Measurements from ENCODE around the gene CYB5B.

CYB5B gene

DNA sequence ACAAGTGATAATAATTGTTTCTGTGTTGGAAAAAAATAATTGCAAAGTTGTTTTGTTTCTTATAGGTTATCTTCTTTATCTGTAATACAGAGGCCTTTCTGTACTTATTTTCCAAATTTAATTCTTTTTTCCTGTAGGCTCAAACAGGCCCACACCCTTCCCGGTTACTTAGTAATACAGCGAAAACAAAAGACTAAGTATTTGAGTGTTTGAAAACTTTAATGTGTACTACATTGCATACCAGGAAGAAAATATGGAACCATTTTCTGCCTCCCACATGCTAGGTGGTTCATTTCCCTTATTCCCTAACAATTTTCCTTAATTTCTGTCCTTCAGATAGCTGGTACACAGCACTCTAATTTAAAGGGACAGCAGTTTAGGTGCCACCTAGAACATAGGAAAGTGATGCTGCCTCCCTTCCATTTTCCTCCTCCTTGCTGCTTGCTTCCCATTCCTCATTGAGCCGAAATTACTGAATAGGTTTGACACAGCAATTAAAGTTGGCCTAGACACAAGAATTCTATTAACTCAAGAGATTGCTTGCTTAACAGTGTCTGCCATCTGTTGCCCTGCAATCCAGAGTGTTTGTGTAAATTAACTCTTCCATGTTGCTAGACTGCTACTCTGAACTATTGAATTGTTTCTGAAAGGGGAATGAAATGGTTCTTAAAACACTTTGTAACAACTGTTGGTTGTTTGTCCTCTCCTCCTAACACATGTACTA, 24.2 kb downstream of the CYB5B start:
- no peak for DNase-seq

DNA sequence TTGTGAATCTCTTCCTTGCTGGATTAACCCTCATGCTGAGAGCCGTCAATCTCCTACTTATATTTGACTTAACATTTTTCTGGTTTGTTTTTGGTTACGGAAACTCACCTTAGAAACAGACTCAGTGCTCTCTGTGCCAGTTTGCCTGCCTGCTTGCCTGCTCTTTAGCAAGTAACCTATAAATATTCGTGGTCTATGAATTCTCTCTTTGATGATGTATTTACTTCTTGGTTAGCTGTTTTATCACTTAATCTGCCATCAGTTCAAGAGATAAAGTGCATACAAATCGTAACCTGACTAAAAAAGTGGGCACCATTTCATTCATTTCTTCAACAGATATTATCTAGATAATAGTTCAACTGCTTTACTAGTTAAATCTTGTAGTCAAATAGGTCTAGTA, 26.7 kb downstream of the CYB5B start:
- no peak for DNase-seq

- DNase-seq, result no peak
Measured at GRCh38 chr16:69453936-69454335, 29.5 kb downstream of the CYB5B start.

GRCh38 chr16:69463876-69464275, 39.5 kb downstream of the CYB5B start:
- no peak for DNase-seq

DNA sequence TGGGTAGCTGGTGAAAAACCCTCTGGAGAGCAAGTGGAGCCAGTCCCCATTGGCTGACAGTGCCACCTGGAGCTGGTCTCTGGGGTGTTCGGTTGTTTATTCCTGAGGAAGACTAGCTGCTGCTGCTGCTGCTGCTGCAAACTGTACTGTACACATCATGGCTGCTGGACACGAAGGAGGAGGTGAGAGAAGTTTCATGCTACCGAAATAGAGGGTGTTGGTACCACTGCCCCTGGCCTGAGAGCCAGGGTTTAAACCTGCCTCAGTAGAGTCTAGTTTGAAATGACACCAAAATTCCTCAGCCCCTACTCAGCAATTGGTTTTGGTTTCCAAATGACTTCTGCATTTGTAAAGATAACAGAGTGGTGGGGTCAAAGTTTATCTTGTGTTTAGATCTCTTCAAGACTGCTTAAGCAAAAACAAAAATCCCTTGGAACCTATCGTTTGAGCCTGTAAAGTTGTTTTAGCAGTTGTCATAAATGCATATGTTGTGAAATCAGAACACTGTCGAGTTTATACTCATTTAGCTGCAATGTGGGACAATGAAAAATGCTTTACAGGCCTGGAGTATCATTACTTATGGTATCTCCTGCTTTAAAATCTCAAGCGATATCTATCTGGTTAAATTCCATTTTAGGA, 40.8 kb downstream of the CYB5B start:
- DNase-seq, result no peak

GRCh38 chr16:69465881-69466280, 41.5 kb downstream of the CYB5B start:
- no peak for DNase-seq

DNA sequence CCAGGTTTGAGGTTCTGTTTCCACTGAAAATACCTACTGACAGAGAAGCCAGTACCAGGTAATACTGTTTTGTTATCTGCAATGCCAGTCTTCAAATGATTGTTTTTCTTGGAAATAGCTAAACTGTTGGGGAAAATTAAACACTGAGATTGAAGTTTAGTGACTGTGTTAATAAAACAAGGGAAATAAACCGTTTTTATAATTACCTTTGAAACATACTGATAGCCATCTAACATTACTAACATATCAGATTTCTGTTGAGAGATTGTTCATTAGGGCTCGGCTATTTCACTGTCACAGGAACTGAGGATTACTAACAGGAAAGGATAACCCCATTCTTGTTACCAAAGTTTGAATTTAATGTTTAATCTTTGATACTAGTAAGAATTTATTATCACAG, 42.1 kb downstream of the CYB5B start:
- DNase-seq, result no peak

DNA sequence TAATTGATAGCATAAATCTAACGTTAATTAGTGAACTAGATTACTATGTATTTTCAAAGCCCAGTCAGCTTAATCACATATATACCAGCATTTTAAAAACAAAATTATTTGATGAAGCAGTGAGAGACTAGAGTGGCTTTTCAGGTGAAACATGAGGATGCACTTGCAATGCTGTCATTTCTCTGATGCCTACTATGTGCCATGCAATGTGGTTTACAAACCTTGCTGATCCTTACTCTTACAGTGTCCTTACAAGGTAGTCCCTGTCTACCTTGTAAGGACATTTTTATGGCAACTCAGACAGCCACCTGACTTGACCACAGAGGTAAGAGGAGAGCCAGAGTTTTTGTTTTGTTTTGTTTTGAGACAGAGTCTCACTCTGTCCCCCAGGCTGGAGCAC, 42.7 kb downstream of the CYB5B start:
- DNase-seq, result no peak

- DNase-seq, result no peak
Measured at GRCh38 chr16:69467531-69468204, 43.2 kb downstream of the CYB5B start.

- no peak for DNase-seq
Measured at GRCh38 chr16:69469807-69470561, 45.6 kb downstream of the CYB5B start.

- no peak for DNase-seq
Measured at GRCh38 chr16:69471121-69471520, 46.7 kb downstream of the CYB5B start.

GRCh38 chr16:69474408-69474807, 50.0 kb downstream of the CYB5B start:
- no peak for DNase-seq

DNA sequence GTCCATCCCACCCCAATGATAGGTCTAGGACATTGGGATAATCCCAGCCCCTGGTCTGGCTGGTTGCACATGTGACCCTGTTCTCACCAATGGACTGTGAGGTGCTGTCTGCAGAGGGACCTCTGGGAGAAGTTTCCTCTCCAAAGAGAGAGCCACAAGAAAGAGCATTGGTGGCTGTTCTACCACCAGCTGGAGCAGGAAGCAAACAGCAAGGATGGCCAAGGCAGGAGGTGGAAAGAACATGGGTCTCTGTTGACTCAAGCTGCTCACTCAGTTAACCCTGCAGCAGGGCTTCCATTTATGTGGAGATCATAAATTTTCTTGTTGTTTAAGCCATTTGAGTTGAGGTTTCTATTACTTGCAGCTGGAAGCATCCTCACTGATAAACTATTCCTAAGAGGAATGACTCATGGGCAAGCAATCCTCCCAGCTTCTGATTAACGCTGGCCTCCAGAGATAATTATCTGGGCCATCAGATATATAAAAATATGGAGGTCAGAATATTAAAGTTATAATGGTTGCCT, 52.6 kb downstream of the CYB5B start:
- DNase-seq, result no peak

- DNase-seq, result no peak
Measured at GRCh38 chr16:69477546-69477945, 53.1 kb downstream of the CYB5B start.

GRCh38 chr16:69478685-69479084, 54.3 kb downstream of the CYB5B start:
- DNase-seq, result no peak

DNA sequence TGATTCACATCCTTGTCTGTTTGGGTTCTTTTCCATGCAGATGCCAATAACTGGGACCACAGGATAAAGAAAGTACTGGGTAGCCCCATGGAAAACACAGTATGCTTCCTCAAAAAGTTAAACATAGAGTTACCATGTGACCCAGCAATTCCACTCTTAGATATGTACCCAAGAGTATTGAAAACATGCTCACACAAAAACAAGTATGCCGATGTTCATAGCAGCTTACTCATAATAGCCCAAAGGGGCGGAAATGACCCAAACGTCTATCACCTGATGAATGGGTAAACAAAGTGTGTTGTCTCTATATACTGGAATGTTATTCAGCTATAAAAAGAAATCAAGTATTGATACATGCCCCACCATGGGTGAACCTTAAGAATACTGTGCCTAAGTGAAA, 55.4 kb downstream of the CYB5B start:
- no peak for DNase-seq

DNA sequence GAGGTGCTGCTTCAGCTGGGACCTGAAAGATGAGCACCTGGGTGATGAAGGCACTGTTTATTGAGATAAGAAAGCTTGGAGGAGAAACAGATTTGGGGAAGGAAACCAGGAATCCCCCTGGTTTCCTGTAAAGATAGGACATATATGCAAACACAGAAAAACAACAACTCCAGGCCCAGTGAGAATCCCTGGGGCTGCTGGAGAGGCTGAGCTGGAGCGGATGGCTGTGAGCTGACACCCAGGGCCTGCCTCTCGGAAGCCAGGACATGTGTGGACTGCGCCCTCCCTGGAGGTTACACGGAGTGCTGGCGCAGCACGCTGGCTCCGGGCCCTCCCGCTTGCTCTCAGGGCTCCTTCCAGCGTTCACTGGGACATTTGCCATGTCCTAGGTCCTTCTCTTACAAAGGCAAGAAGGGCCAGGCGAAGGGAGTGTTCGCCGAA, 57.5 kb downstream of the CYB5B start:
- DNase-seq, result no peak

DNA sequence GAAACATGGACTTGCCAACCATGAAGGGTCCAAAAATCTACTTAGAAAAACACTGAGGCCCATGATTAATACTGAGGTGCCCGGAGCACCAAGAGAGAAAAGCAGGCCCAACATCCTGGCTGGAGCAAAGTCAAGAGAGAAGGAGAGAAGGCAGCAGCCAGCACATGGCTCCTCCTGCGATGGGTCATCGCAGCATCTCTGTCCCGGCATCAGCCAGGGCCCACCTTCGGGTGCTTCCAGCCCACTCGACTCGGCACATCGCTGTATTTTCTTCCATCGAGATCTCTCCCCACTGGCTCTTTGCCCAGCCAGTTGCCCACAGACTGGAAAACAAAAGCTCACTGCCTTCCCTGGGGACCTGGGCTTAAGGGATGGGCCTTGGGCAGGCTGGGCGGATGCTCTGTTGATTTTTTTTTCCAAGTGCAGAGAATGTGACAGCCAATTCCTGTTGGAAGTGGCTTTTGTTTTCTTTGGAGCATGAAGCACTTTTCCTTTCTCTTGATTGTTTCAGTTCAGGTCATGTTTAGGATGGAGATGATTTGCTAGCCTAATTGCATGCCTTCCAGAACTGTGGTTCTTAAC, 58.1 kb downstream of the CYB5B start:
- no peak for DNase-seq

GRCh38 chr16:69483611-69484010, 59.2 kb downstream of the CYB5B start:
- DNase-seq, result no peak

DNA sequence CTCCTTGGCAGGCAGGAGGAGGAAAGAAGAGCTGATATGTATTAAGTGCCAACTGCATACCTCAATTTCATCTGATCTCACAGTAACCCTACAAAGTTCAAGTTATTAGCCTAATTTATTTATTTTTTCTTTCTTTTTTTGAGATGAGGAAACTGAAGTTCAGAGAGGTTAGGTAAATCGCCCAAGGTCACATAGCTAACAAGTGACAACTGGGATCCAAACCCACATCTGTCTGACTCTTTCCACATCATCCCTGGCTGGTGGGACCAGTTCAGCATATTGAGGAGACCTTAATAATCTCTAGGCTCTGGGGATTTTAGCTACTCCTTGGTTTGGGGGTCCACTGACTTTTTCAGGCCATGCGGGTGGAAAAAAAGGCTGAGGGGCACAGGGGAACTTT, 60.9 kb downstream of the CYB5B start:
- DNase-seq, result no peak

GRCh38 chr16:69485816-69486215, 61.4 kb downstream of the CYB5B start:
- DNase-seq, result no peak

DNA sequence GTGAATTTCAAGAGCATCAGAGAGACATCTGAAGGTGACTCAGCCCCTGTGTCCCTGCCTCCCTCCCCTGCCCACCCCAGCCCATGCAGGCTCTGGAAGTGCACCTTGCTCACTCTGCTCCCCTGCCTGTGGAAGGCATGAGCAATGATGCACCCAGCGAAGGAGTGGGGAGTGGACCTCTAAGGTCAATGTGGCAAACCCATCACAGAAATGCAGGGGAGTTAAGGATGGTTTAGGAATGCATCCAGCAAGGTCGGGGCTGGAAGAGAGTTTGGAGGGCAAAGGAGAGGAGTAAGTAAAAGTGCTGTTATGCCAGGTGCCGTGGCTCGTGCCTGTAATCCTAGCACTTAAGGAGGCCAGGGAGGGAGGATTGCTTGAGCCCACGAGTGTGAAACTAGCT, 61.9 kb downstream of the CYB5B start:
- DNase-seq, result no peak

DNA sequence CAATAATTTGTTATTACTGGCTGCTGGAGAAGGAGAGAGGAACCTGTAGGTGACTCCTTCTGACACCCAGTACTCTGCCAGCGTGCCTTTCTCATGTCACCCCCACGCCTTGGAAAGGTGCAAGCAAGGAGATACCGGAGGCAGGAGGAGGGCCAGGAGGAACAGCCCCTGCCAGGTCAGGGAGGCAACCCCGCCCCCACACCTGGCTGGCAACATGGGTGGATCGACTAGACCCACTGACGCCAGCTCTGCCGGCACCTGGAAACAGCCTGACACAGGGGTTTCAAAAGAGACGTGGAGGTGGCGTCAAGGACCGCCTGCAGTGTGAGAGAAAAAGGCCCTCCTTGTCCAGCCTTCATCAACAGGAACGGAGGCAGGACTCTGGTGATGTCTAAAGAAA, 62.3 kb downstream of the CYB5B start:
- no peak for DNase-seq

All from effector CD8-positive, alpha-beta T cell (primary cell).